ENCODE measurements around the gene ANKRD33B.

ANKRD33B gene

GRCh38 chr5:10538789-10539686 lies 24.8 kb upstream of the ANKRD33B start:
- H3K4me3 ChIP-seq (ENCODE audit: low read depth in 1 of 2, low read length in 1 of 2), result no peak overlapping the region

DNA sequence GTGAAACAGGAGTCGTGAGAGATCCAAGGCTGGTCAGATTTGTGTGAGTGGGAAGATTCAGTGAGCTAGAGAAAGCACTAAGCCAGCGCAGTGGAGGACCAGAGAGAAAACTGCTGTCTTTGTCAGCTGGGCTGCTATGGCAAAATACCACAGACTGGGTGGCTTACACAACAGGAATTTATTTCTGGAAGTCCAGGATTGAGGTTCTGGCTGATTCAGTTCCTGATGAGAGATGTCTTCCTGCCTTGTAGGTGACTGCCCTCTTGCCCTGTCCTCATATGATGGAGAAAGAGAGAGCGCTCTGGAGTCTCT lies 24.2 kb upstream of the ANKRD33B start:
- TF ChIP-seq, protein P1, sequence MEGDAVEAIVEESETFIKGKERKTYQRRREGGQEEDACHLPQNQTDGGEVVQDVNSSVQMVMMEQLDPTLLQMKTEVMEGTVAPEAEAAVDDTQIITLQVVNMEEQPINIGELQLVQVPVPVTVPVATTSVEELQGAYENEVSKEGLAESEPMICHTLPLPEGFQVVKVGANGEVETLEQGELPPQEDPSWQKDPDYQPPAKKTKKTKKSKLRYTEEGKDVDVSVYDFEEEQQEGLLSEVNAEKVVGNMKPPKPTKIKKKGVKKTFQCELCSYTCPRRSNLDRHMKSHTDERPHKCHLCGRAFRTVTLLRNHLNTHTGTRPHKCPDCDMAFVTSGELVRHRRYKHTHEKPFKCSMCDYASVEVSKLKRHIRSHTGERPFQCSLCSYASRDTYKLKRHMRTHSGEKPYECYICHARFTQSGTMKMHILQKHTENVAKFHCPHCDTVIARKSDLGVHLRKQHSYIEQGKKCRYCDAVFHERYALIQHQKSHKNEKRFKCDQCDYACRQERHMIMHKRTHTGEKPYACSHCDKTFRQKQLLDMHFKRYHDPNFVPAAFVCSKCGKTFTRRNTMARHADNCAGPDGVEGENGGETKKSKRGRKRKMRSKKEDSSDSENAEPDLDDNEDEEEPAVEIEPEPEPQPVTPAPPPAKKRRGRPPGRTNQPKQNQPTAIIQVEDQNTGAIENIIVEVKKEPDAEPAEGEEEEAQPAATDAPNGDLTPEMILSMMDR (IDR thresholded peaks at IDR 0.05), result no peak
- Histone ChIP-seq H3K36me3 (no peaks in the 10 kb centered on the region), H3K27me3 (no peaks in the 10 kb centered on the region), H3K9me3 (no peaks in the 10 kb centered on the region), H3K4me1 (ENCODE audit: control insufficient read depth in 1 of 2, insufficient read depth in 1 of 2, low read depth in 1 of 2, low read length in 1 of 2) (peaks cover 51 to 55% of the 10 kb centered on the region in 2 experiments), H3K4me3 (ENCODE audit: low read depth in 1 of 2, low read length in 1 of 2) (no peak overlapping the region), H3K27ac (no peak overlapping the region)

More at GRCh38 chr5:10538789-10539686, 24.8 kb upstream of the ANKRD33B start:
- no peaks in the 10 kb centered on the region for H3K36me3 ChIP-seq
- peaks cover 45 to 52% of the 10 kb centered on the region in 2 experiments for H3K4me1 ChIP-seq (ENCODE audit: control insufficient read depth in 1 of 2, insufficient read depth in 1 of 2, low read depth in 1 of 2, low read length in 1 of 2)
- H3K27ac ChIP-seq, result no peak overlapping the region
- no peaks in the 10 kb centered on the region for H3K9me3 ChIP-seq
- TF ChIP-seq, protein P1 (IDR thresholded peaks at IDR 0.05), result no peak
- H3K27me3 ChIP-seq, result no peaks in the 10 kb centered on the region

GRCh38 chr5:10540036-10540544 lies 23.8 kb upstream of the ANKRD33B start:
- Histone ChIP-seq H3K9me3 (no peaks in the 10 kb centered on the region), H3K27me3 (no peaks in the 10 kb centered on the region), H3K36me3 (no peaks in the 10 kb centered on the region), H3K27ac (no peak overlapping the region), H3K4me1 (ENCODE audit: control insufficient read depth in 1 of 2, insufficient read depth in 1 of 2, low read depth in 1 of 2, low read length in 1 of 2) (peaks cover 55 to 56% of the 10 kb centered on the region in 2 experiments), H3K4me3 (ENCODE audit: low read depth in 1 of 2, low read length in 1 of 2) (no peak overlapping the region)
- TF ChIP-seq, protein P1 (IDR thresholded peaks at IDR 0.05), result no peak

DNA sequence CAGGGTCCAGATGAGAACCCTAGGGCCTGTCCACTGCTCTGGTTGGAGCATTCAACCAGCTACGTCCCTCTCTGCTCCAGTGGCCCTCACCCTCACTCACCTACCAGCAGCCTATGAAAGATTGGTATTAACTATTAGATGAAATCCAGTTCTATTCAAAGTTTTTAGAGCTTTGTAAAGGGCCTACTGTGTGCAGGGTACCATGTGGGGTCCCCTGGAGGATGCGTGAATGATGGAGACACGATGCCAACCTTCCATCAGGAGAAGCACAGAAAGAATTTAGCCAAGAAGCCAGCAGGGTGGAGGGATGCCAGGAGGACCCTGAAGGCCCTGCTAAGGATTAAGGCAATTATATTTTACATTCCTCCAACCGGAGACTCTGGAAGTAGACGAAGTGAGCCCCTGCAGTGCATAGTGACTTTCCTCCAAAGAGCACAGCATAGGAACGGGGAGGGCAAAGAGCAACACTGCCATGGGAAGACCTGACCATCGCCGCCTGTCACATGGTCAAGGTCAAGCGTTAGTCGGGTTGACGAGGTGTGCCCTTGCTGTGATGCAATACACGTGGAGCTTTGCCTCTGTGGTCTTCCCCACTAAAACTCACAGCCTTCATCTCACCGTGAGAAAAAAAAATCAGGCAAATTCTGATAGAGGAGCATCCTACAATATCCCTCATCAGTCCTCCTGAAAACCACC lies 22.8 kb upstream of the ANKRD33B start:
- H3K9me3 ChIP-seq, result no peaks in the 10 kb centered on the region
- no peaks in the 10 kb centered on the region for H3K27me3 ChIP-seq
- peaks cover 65 to 66% of the 10 kb centered on the region in 2 experiments for H3K4me1 ChIP-seq (ENCODE audit: control insufficient read depth in 1 of 2, insufficient read depth in 1 of 2, low read depth in 1 of 2, low read length in 1 of 2)
- TF ChIP-seq, protein P1 (IDR thresholded peaks at IDR 0.05), result no peak
- no peak overlapping the region for H3K4me3 ChIP-seq (ENCODE audit: low read depth in 1 of 2, low read length in 1 of 2)
- no peak overlapping the region for H3K27ac ChIP-seq
- no peaks in the 10 kb centered on the region for H3K36me3 ChIP-seq

DNA sequence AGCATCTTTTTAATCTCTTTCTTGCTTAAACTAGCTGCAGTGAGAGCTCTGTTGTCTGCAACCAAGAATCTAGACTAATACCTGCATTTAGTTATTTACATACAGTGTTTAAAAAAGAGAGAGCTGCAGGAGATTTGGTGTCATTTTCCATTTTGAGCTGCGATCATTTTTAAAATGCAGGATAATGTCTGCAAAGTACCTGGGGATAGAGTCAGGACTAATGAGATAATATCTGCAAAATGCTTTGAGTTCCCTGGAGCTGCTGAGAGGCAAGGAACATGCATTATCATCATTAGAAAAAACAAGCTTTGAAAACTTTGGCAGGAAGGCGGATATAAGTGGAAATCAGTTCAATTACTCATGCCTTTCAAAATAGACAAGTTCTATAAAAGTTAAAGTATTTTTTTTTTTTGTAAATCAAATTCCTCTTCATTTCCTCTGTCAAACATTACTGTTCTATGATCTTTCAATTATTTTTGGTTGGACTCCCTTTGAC lies 21.8 kb upstream of the ANKRD33B start:
- no peak overlapping the region for H3K4me3 ChIP-seq (ENCODE audit: low read depth in 1 of 2, low read length in 1 of 2)

More for the DNA sequence above, 21.8 kb upstream of the ANKRD33B start:
- H3K27ac ChIP-seq, result no peak overlapping the region
- no peaks in the 10 kb centered on the region for H3K9me3 ChIP-seq
- TF ChIP-seq, protein P1 (IDR thresholded peaks at IDR 0.05), result no peak
- no peaks in the 10 kb centered on the region for H3K27me3 ChIP-seq
- H3K36me3 ChIP-seq, result no peaks in the 10 kb centered on the region
- peaks cover 66 to 68% of the 10 kb centered on the region in 2 experiments for H3K4me1 ChIP-seq (ENCODE audit: control insufficient read depth in 1 of 2, insufficient read depth in 1 of 2, low read depth in 1 of 2, low read length in 1 of 2)
